Neural cell (in vitro differentiated cells): ENCODE measurements around the gene PDK1. TPM values are rescaled to one million over a fixed set of nuclear protein-coding genes. Genes with fewer than 3 reads are reported as not detected.

Source experiments
- H2AFZ ChIP-seq: fragments of 200-600, 300-800 bp; sonication (generic), shearing (Covaris generic); 2 replicates; pipeline ENCODE4 v1.6.0; 2014; ENCODE audit warnings: low read depth, mild to moderate bottlenecking, antibody characterized with exemption, low read length, moderate library complexity
- H3F3A ChIP-seq: fragments of 200-600 bp; shearing (Covaris generic); 2 replicates; pipeline ENCODE4 v1.6.1; 2016; ENCODE audit warnings: mild to moderate bottlenecking, moderate library complexity, mixed read lengths, antibody characterized with exemption, low read length; ENCODE audit not compliant: insufficient read depth, poor library complexity, severe bottlenecking
- H3K27ac ChIP-seq: fragments of 200-600, 300-800 bp; sonication (generic), shearing (Covaris generic); 2 replicates; pipeline ENCODE4 v1.5.1; 2014; ENCODE audit warnings: mild to moderate bottlenecking, low read length, moderate library complexity
- H3K27me3 ChIP-seq: fragments of 300-800, 200-600 bp; sonication (generic), shearing (Covaris generic); 2 replicates; pipeline ENCODE4 v1.6.0; 2014; ENCODE audit warnings: mild to moderate bottlenecking, low read depth, low read length, moderate library complexity; ENCODE audit not compliant: insufficient read depth
- H3K36me3 ChIP-seq: fragments of 300-800, 200-600 bp; sonication (generic), shearing (Covaris generic); 2 replicates; pipeline ENCODE4 v1.5.1; 2014; ENCODE audit warnings: mild to moderate bottlenecking, antibody characterized with exemption, low read length, moderate library complexity; ENCODE audit not compliant: insufficient read depth
- H3K4me2 ChIP-seq: fragments of 300-800, 200-600 bp; sonication (generic), shearing (Covaris generic); 2 replicates; pipeline ENCODE4 v1.6.0; 2014; ENCODE audit warnings: mild to moderate bottlenecking, low read length
- H3K4me3 ChIP-seq: fragments of 300-800, 200-600 bp; sonication (generic), shearing (Covaris generic); 2 replicates; pipeline ENCODE4 v1.5.1; 2014; ENCODE audit warnings: mild to moderate bottlenecking, low read length, moderate library complexity
- H3K79me2 ChIP-seq: fragments of 200-600 bp; shearing (Covaris generic); replicated peaks from 2 replicates; pipeline ENCODE4 v1.6.0; 2014; ENCODE audit warnings: mild to moderate bottlenecking, low read length, moderate library complexity; ENCODE audit not compliant: insufficient read depth
- H3K9ac ChIP-seq: fragments of 300-800, 200-600 bp; sonication (generic), shearing (Covaris generic); 2 replicates; pipeline ENCODE4 v1.6.1; 2016; ENCODE audit warnings: mild to moderate bottlenecking, low read length, mixed read lengths
- H3K9me2 ChIP-seq: fragments of 200-600 bp; shearing (Covaris generic); 2 replicates; pipeline ENCODE4 v1.6.1; 2016; ENCODE audit warnings: mild to moderate bottlenecking, low read length, mixed read lengths; ENCODE audit not compliant: insufficient read depth
- H3K9me3 ChIP-seq: fragments of 200-600, 300-800 bp; sonication (generic), shearing (Covaris generic); 2 replicates; pipeline ENCODE4 v1.6.1; 2016; ENCODE audit warnings: mild to moderate bottlenecking, mixed run types, low read length, moderate library complexity, mixed read lengths
- H4K20me1 ChIP-seq: fragments of 200-600 bp; shearing (Covaris generic); 2 replicates; pipeline ENCODE4 v1.6.1; 2016; ENCODE audit warnings: mild to moderate bottlenecking, mixed run types; ENCODE audit not compliant: insufficient read depth
- EP300 ChIP-seq: fragments of 450-650 bp; conservative IDR thresholded peaks from 2 replicates; pipeline ENCODE4 v1.6.1; 2014; ENCODE audit warnings: antibody characterized with exemption, mild to moderate bottlenecking, moderate library complexity; ENCODE audit not compliant: poor library complexity, severe bottlenecking
- EZH2 ChIP-seq: fragments of 200-600, 300-800 bp; shearing (Covaris generic), sonication (generic); IDR thresholded peaks from 2 replicates; pipeline ENCODE4 v1.6.1; 2014; ENCODE audit warnings: antibody characterized with exemption, low read length, borderline replicate concordance, mild to moderate bottlenecking; ENCODE audit not compliant: insufficient read depth, poor library complexity, severe bottlenecking
- MXI1 ChIP-seq: fragments of 450-650 bp; conservative IDR thresholded peaks from 2 replicates; pipeline ENCODE4 v1.6.1; 2014; ENCODE audit warnings: antibody characterized with exemption, mild to moderate bottlenecking; ENCODE audit not compliant: poor library complexity, severe bottlenecking
- POLR2AphosphoS5 ChIP-seq: IDR thresholded peaks from 2 replicates; pipeline ENCODE4 v1.6.1; 2012
- RAD21 ChIP-seq: fragments of 450-650 bp; conservative IDR thresholded peaks from 2 replicates; pipeline ENCODE4 v1.6.1; 2014; ENCODE audit warnings: antibody characterized with exemption, mild to moderate bottlenecking, moderate library complexity
- SMC3 ChIP-seq: fragments of 450-650 bp; conservative IDR thresholded peaks from 2 replicates; pipeline ENCODE4 v1.6.1; 2014; ENCODE audit warnings: antibody characterized with exemption, mild to moderate bottlenecking, moderate library complexity; ENCODE audit not compliant: poor library complexity
- TAF1 ChIP-seq: IDR thresholded peaks from 2 replicates; pipeline ENCODE4 v1.6.1; 2012; ENCODE audit warnings: low read depth
- polyA plus RNA-seq: library from polyadenylated mRNA; depleted of rRNA; stranded (reverse); fragments of >200 nt; gene quantifications from 2 replicates; pipeline ENCODE4 v1.2.3, GENCODE V29; 2014
- TF ChIP-seq, protein P1 (sequence below): IDR thresholded peaks from 2 replicates; pipeline ENCODE4 v1.6.1; 2012; ENCODE audit warnings: borderline replicate concordance
- TF ChIP-seq, protein P2 (sequence below): fragments of 450-650 bp; IDR thresholded peaks from 2 replicates; pipeline ENCODE4 v1.5.1; 2014; ENCODE audit warnings: antibody characterized with exemption, mild to moderate bottlenecking, moderate library complexity; ENCODE audit not compliant: poor library complexity, severe bottlenecking

PDK1 gene
- polyA plus RNA-seq, 1 donor from 2014 or later, result 10.8 TPM

DNA sequence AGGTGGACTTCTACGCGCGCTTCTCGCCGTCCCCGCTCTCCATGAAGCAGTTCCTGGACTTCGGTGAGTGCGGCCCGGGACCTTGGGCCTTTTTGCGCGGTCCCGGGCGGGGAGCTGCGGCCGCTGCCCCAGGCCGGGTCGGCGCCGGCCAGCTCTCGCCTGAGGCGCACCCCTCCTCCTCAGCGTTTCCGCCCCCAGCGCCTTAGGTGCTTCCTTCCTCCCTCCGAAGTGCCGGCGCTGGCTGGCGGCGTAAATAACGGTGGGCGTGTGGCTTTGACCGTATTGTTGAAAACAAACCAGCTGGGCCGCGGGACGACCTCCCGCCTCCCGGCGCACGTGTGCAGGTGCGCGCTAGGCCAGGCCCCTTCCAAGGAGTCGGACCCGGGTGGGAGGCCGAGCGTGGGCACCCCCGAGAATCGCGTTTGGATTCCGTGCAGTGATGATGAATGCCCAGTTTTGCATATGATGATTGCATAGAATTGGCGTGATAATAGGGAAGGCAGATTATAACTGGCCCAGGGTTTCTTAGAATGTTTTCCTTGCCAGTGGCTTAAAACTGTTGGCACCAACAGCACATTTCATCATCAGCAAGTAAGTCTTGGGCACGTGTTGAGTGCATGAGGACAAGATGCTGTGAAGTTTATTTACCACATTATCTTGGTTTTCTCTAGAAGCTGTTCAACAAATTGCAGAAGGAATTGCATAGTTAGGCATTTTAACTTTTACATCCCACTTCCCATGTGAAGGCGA is 569 bp downstream of the PDK1 start:
- Histone ChIP-seq H2AFZ (peak overlapping the region; percentile 65), H3K9ac (peak overlapping the region; percentile 73), H3F3A (no peaks in the 10 kb centered on the region), H3K36me3 (no peaks in the 10 kb centered on the region), H4K20me1 (no peaks in the 10 kb centered on the region), H3K27ac (no peak overlapping the region), H3K79me2 (no peaks in the 10 kb centered on the region), H3K9me3 (no peaks in the 10 kb centered on the region), H3K4me3 (peak overlapping the region; percentile 88), H3K4me2 (peak overlapping the region; percentile 69), H3K9me2 (no peaks in the 10 kb centered on the region), H3K27me3 (no peaks in the 10 kb centered on the region)
- TF ChIP-seq POLR2AphosphoS5, result peak; percentile 23
- no peak for TF ChIP-seq TAF1
- TF ChIP-seq, protein P1, sequence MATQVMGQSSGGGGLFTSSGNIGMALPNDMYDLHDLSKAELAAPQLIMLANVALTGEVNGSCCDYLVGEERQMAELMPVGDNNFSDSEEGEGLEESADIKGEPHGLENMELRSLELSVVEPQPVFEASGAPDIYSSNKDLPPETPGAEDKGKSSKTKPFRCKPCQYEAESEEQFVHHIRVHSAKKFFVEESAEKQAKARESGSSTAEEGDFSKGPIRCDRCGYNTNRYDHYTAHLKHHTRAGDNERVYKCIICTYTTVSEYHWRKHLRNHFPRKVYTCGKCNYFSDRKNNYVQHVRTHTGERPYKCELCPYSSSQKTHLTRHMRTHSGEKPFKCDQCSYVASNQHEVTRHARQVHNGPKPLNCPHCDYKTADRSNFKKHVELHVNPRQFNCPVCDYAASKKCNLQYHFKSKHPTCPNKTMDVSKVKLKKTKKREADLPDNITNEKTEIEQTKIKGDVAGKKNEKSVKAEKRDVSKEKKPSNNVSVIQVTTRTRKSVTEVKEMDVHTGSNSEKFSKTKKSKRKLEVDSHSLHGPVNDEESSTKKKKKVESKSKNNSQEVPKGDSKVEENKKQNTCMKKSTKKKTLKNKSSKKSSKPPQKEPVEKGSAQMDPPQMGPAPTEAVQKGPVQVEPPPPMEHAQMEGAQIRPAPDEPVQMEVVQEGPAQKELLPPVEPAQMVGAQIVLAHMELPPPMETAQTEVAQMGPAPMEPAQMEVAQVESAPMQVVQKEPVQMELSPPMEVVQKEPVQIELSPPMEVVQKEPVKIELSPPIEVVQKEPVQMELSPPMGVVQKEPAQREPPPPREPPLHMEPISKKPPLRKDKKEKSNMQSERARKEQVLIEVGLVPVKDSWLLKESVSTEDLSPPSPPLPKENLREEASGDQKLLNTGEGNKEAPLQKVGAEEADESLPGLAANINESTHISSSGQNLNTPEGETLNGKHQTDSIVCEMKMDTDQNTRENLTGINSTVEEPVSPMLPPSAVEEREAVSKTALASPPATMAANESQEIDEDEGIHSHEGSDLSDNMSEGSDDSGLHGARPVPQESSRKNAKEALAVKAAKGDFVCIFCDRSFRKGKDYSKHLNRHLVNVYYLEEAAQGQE, result no peak
- TF ChIP-seq, protein P2, sequence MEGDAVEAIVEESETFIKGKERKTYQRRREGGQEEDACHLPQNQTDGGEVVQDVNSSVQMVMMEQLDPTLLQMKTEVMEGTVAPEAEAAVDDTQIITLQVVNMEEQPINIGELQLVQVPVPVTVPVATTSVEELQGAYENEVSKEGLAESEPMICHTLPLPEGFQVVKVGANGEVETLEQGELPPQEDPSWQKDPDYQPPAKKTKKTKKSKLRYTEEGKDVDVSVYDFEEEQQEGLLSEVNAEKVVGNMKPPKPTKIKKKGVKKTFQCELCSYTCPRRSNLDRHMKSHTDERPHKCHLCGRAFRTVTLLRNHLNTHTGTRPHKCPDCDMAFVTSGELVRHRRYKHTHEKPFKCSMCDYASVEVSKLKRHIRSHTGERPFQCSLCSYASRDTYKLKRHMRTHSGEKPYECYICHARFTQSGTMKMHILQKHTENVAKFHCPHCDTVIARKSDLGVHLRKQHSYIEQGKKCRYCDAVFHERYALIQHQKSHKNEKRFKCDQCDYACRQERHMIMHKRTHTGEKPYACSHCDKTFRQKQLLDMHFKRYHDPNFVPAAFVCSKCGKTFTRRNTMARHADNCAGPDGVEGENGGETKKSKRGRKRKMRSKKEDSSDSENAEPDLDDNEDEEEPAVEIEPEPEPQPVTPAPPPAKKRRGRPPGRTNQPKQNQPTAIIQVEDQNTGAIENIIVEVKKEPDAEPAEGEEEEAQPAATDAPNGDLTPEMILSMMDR, result no peak
- peak; percentile 85 for TF ChIP-seq MXI1

DNA sequence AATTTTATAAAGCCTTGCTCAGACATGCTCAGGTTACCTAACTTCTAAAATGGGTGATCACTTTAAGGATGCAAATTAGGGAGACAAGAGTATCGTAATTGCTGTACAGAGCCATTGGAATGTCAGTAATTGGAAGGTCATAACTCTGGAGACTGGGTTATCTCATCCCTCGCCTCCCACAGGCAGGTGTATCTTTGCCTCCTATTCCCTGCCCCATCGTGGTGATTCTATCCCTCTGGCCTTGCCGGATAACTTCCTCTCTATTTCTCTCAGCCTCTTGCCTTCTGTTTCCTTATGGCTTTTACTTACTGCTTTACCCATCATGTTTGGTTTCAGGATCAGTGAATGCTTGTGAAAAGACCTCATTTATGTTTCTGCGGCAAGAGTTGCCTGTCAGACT is 2.5 kb downstream of the PDK1 start:
- H2AFZ ChIP-seq, result no peak overlapping the region
- no peaks in the 10 kb centered on the region for H3K36me3 ChIP-seq
- H3K27me3 ChIP-seq, result no peaks in the 10 kb centered on the region
- H3K79me2 ChIP-seq, result no peaks in the 10 kb centered on the region
- H3K27ac ChIP-seq, result no peak overlapping the region
- H3K4me2 ChIP-seq, result no peak overlapping the region
- no peaks in the 10 kb centered on the region for H3F3A ChIP-seq
- no peaks in the 10 kb centered on the region for H3K9me2 ChIP-seq
- TF ChIP-seq, protein P1, result no peak
- TF ChIP-seq, protein P2, result no peak
- no peak for TF ChIP-seq MXI1
- TF ChIP-seq POLR2AphosphoS5, result no peak
- no peak for TF ChIP-seq EZH2
- TF ChIP-seq RAD21, result no peak
- no peak for TF ChIP-seq EP300
- no peak for TF ChIP-seq TAF1
- TF ChIP-seq SMC3, result no peak
- no peaks in the 10 kb centered on the region for H3K9me3 ChIP-seq
- H3K9ac ChIP-seq, result no peak overlapping the region
- no peak overlapping the region for H3K4me3 ChIP-seq
- H4K20me1 ChIP-seq, result no peaks in the 10 kb centered on the region
